ENCODE data around the gene LCP2.

DNA sequence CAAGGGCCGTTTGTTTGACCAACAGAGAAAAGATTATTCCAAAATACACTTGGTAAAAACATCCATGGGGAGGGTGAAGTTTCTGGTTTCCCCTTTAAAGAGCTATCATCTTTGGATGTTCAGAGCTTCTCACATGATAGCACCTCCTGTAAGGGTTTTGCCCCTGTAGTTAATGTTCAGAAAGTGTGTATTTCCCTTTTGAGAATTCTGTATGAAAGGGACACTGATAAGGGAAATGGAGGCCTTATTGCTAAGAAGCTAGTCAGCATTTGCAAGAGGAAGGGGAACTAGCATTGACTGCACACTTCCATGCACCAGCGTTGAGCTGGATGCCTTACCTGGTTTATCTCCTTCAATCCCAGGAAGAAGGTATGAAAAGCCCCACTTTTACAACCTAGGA is 96.3 kb downstream of the LCP2 start:
- TF ChIP-seq, protein P1, sequence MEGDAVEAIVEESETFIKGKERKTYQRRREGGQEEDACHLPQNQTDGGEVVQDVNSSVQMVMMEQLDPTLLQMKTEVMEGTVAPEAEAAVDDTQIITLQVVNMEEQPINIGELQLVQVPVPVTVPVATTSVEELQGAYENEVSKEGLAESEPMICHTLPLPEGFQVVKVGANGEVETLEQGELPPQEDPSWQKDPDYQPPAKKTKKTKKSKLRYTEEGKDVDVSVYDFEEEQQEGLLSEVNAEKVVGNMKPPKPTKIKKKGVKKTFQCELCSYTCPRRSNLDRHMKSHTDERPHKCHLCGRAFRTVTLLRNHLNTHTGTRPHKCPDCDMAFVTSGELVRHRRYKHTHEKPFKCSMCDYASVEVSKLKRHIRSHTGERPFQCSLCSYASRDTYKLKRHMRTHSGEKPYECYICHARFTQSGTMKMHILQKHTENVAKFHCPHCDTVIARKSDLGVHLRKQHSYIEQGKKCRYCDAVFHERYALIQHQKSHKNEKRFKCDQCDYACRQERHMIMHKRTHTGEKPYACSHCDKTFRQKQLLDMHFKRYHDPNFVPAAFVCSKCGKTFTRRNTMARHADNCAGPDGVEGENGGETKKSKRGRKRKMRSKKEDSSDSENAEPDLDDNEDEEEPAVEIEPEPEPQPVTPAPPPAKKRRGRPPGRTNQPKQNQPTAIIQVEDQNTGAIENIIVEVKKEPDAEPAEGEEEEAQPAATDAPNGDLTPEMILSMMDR (IDR thresholded peaks at IDR 0.05): no peak
- no peak for TF ChIP-seq EZH2 (IDR thresholded peaks at IDR 0.05)
- no peak for TF ChIP-seq EZH2phosphoT487 (IDR thresholded peaks at IDR 0.05)
